Measurements from ENCODE around the gene CELF3.

- TF ChIP-seq, protein P1, sequence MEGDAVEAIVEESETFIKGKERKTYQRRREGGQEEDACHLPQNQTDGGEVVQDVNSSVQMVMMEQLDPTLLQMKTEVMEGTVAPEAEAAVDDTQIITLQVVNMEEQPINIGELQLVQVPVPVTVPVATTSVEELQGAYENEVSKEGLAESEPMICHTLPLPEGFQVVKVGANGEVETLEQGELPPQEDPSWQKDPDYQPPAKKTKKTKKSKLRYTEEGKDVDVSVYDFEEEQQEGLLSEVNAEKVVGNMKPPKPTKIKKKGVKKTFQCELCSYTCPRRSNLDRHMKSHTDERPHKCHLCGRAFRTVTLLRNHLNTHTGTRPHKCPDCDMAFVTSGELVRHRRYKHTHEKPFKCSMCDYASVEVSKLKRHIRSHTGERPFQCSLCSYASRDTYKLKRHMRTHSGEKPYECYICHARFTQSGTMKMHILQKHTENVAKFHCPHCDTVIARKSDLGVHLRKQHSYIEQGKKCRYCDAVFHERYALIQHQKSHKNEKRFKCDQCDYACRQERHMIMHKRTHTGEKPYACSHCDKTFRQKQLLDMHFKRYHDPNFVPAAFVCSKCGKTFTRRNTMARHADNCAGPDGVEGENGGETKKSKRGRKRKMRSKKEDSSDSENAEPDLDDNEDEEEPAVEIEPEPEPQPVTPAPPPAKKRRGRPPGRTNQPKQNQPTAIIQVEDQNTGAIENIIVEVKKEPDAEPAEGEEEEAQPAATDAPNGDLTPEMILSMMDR (IDR thresholded peaks at IDR 0.05) = no peak
- TF ChIP-seq, protein P2, sequence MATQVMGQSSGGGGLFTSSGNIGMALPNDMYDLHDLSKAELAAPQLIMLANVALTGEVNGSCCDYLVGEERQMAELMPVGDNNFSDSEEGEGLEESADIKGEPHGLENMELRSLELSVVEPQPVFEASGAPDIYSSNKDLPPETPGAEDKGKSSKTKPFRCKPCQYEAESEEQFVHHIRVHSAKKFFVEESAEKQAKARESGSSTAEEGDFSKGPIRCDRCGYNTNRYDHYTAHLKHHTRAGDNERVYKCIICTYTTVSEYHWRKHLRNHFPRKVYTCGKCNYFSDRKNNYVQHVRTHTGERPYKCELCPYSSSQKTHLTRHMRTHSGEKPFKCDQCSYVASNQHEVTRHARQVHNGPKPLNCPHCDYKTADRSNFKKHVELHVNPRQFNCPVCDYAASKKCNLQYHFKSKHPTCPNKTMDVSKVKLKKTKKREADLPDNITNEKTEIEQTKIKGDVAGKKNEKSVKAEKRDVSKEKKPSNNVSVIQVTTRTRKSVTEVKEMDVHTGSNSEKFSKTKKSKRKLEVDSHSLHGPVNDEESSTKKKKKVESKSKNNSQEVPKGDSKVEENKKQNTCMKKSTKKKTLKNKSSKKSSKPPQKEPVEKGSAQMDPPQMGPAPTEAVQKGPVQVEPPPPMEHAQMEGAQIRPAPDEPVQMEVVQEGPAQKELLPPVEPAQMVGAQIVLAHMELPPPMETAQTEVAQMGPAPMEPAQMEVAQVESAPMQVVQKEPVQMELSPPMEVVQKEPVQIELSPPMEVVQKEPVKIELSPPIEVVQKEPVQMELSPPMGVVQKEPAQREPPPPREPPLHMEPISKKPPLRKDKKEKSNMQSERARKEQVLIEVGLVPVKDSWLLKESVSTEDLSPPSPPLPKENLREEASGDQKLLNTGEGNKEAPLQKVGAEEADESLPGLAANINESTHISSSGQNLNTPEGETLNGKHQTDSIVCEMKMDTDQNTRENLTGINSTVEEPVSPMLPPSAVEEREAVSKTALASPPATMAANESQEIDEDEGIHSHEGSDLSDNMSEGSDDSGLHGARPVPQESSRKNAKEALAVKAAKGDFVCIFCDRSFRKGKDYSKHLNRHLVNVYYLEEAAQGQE (IDR thresholded peaks at IDR 0.05; ENCODE audit: low read depth, low read length) = no peak
- TF ChIP-seq POLR2AphosphoS5 (IDR thresholded peaks at IDR 0.05; ENCODE audit: low read depth, low read length) (no peak), NRF1 (IDR thresholded peaks at IDR 0.05; ENCODE audit: low read depth, low read length) (no peak), JUND (IDR thresholded peaks at IDR 0.05) (no peak), GATA2 (CRISPR knock-in tag; IDR thresholded peaks at IDR 0.05) (no peak), SIN3A (IDR thresholded peaks at IDR 0.05; ENCODE audit: borderline replicate concordance, low read depth, low read length) (no peak), MEF2A (IDR thresholded peaks at IDR 0.05; ENCODE audit: borderline replicate concordance, low read depth) (no peak), EP300 (IDR thresholded peaks at IDR 0.05; ENCODE audit: borderline replicate concordance in 1 of 2, low read depth in 1 of 2, low read length in 1 of 2) (no peak), EZH2phosphoT487 (IDR thresholded peaks at IDR 0.05; ENCODE audit: borderline replicate concordance, low read depth) (no peak), ELF1 (IDR thresholded peaks at IDR 0.05) (no peak), TEAD4 (IDR thresholded peaks at IDR 0.05; ENCODE audit: borderline replicate concordance, insufficient read depth) (no peak), YY1 (IDR thresholded peaks at IDR 0.05; ENCODE audit: low read depth) (no peak)
Observed at GRCh38 chr1:151661751-151662150, 54.9 kb downstream of the CELF3 start.

All from SK-N-SH (cell line).